Psoas muscle (tissue), 8 donors: Measurements from ENCODE around the gene MBNL3. TPM values are rescaled to one million over a fixed set of nuclear protein-coding genes. Genes with fewer than 3 reads are reported as not detected.

Experiments used
- ATAC-seq, 4 donors: fragments of 200-7000 bp; cut with Tn5 transposase; one replicate each; pipeline ENCODE4 v1.9.1; 2020; ENCODE audit warnings: moderate library complexity in 3 of 4, mild to moderate bottlenecking in 2 of 4
- DNase-seq, 2 donors: peaks; one replicate each; pipeline ENCODE4 v3.0.0-alpha.2; 2020
- H3K27ac ChIP-seq: fragments of 200-600 bp; one replicate; pipeline ENCODE4 v1.8.0; 2022
- H3K27me3 ChIP-seq, 3 donors: fragments of 200-600 bp in 1 of 3; one replicate each; pipeline versions ENCODE4 v1.6.1 to v1.8.0; 2013 to 2022; ENCODE audit warnings: low read length in 2 of 3, mild to moderate bottlenecking in 2 of 3, moderate library complexity in 1 of 3; ENCODE audit not compliant: insufficient read depth in 3 of 3
- H3K36me3 ChIP-seq, 2 donors: fragments of 200-600 bp in 1 of 2; one replicate each; pipeline versions ENCODE4 v1.6.1 to v1.8.0; 2013 to 2022; ENCODE audit warnings: low read depth in 1 of 2, mild to moderate bottlenecking in 1 of 2, moderate library complexity in 1 of 2; ENCODE audit not compliant: insufficient read depth in 1 of 2
- H3K4me1 ChIP-seq: fragments of 200-600 bp; one replicate; pipeline ENCODE4 v1.8.0; 2022
- H3K4me3 ChIP-seq: fragments of 200-600 bp; one replicate; pipeline ENCODE4 v1.8.0; 2022; ENCODE audit warnings: mild to moderate bottlenecking
- H3K9me3 ChIP-seq: fragments of 200-600 bp; one replicate; pipeline ENCODE4 v1.8.0; 2022
- WGBS, 3 donors: extraction: QIAGEN DNeasy Blood & Tissue Kit; methylation state at CpG; one replicate each; pipeline versions ENCODE4 v1.1.6 to v1.1.7; 2013; 5-methylcytosine and 5-hydroxymethylcytosine counted together
- intact Hi-C, 2 donors: fragments of 100-400 bp; cut with DNase I; formaldehyde crosslinking; loops; one replicate each; pipeline versions ENCODE4 v1.11.0 to v1.14.2; 2022
- polyA plus RNA-seq, 3 donors: library from polyadenylated mRNA; stranded (reverse); fragments of 200-250 nt; gene quantifications; one replicate each; pipeline ENCODE4 v1.2.3, GENCODE V29; 2013
- total RNA-seq, 4 donors: library from RNA; stranded (reverse); fragmentation: NEBNext Ultra II Directional in 2 of 4; extraction: Animal tissue kit (Norgen Biotek cat#: 25700) in 2 of 4; gene quantifications; one replicate each; pipeline versions ENCODE4 v1.2.1 to v1.2.4, GENCODE V29; 2021 to 2023
- TF ChIP-seq, protein P1 (sequence below): fragments of 200-600 bp; IDR thresholded peaks from one replicate; pipeline ENCODE4 v1.8.0; 2022; ENCODE audit warnings: antibody characterized with exemption
- donor health status: healthy with polysubstance abuse.
- donor health status: DM: no; HTN: no; CAD: no; lungs with moderate emphysema.
- donor health status: Bipolar disorder and iron deficiency.
- donor health status: healthy.
- donor health status: DM: yes; HTN: yes; CAD: no.
- donor health status: DM: no; HTN: no; CAD: no.
- donor health status: DM: no; HTN: no; CAD: no.
- donor health status: DM: yes; HTN: yes; CAD: no.

MBNL3 gene
- total and polyA plus RNA-seq, 7 donors = 0.25 to 2.6 (median 2.2) TPM

DNA sequence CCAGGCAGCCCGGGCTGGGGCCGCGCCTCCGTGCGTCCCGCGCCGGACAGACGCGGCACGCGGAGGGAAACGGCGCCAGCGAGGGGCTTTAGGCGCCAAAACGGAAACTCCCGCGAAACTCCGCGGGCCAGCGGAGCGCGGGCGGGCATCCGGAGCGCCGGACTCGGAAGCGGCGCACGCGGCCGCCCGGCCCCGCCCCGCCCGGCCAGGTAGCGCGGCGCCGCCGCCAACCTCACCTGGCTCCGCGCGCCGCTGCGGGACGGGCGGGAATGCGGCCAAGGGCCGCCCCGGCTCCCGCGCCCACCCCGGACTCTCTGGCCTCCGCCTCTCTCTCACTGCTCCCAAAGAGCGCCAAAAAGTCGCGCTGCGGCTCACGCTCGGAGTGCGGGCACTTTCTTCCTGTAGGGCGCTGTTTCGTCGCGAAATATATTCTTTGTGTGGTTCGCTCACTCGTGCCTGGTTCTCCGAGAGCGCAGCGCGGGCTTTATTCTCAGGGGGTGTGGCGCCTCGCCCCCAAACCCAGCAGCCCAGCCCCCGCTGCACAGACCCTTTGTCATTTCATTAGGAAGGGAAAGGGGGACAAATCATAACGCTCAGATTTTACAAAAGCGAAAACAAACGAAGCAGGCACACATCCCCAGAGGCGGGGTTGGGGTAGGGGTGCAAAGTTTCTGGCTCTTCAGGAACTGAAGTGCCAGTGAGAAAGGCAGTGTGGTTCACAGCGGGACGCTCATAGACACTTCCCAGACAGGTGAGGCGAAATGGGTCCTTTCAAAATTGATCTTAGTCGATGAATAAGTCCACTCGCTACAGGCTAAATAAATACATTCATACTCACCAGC lies 961 bp upstream of the MBNL3 start:
- no peaks in the 10 kb centered on the region for H3K36me3 ChIP-seq
- no peaks in the 10 kb centered on the region for H3K9me3 ChIP-seq
- intact Hi-C loops = no loop called here
- no peaks in the 10 kb centered on the region for H3K4me1 ChIP-seq
- DNase-seq (peak; percentile 17 to 61), ATAC-seq (peak in 2 of 4 donors; percentile 38 to 52)
- peak overlapping the region; percentile 69 for H3K4me3 ChIP-seq
- peaks cover 0 to 42% (median 0%) of the 10 kb centered on the region in 3 donors for H3K27me3 ChIP-seq
- TF ChIP-seq, protein P1, sequence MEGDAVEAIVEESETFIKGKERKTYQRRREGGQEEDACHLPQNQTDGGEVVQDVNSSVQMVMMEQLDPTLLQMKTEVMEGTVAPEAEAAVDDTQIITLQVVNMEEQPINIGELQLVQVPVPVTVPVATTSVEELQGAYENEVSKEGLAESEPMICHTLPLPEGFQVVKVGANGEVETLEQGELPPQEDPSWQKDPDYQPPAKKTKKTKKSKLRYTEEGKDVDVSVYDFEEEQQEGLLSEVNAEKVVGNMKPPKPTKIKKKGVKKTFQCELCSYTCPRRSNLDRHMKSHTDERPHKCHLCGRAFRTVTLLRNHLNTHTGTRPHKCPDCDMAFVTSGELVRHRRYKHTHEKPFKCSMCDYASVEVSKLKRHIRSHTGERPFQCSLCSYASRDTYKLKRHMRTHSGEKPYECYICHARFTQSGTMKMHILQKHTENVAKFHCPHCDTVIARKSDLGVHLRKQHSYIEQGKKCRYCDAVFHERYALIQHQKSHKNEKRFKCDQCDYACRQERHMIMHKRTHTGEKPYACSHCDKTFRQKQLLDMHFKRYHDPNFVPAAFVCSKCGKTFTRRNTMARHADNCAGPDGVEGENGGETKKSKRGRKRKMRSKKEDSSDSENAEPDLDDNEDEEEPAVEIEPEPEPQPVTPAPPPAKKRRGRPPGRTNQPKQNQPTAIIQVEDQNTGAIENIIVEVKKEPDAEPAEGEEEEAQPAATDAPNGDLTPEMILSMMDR = no peak
- H3K27ac ChIP-seq = peak overlapping the region; percentile 58
- 1 to 34% (median 2%) methylated on average over 32 to 79 of the region's 86 CpGs for WGBS, 3 donors

DNA sequence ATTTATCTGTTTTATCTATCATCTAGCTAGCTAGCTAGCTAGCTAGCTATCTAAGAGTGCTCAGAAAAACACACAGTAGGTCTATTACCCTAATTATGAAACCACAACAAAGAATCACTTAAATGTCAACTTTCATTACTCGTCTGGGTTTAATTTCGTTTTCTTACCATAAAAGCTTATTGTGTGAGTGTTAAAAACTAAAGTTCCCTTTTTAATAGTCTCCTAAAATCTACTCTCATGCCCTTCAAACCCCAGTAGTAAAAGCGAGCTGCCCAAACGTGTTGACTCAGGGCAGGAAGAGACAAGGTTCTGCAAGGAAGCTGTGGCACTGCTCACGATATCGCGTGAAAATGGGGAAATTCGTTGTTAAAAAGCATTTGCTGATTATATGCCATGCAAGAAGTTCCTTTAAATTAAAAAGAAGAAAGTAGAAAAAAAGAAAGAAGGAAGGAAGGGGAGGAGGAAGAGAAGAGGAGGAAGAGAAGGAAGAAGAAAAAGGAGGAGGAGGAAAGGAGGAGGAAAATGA lies 595 bp downstream of the MBNL3 start:
- DNase-seq (no peak), ATAC-seq (peak in 1 of 4 donors; percentile 41)
- peaks cover 0 to 48% (median 0%) of the 10 kb centered on the region in 3 donors for H3K27me3 ChIP-seq
- peak overlapping the region; percentile 12 for H3K27ac ChIP-seq
- H3K9me3 ChIP-seq = no peaks in the 10 kb centered on the region
- peak overlapping the region; percentile 69 for H3K4me3 ChIP-seq
- intact Hi-C loops = no loop called here
- H3K4me1 ChIP-seq = no peaks in the 10 kb centered on the region
- WGBS, 3 donors = 9 to 30% (median 11%) methylated on average over 8 of the region's 8 CpGs
- TF ChIP-seq, protein P1 = no peak
- no peaks in the 10 kb centered on the region for H3K36me3 ChIP-seq

DNA sequence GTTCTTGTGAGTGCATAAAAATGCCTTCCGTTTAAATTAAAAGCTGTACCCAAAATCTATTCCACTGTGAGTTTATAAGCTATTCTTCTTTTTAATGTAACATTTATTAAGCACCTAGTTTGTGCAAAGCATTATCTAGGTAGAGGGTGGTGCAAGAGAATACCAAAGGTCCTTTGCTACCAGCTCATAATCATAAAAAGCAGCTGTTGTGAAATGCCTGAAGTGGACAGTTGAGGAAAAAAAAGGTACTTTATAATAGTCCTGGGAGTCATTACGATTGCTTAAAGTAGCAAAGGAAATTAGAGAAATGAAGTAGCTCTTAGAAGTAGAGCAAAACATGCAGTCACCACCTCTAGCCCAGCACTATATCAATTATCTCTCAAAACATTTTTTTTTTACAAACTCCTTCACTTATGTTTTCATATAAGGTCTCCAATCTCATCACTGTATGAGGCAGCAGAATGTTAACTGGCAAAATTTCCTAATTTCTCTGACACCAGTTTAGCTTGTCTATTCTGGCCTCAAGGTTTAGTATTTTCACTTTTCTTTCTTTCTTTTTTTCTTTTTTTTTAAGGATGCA lies 2.1 kb downstream of the MBNL3 start:
- TF ChIP-seq, protein P1 = no peak
- H3K9me3 ChIP-seq = no peaks in the 10 kb centered on the region
- intact Hi-C loops = no loop called here
- no peaks in the 10 kb centered on the region for H3K36me3 ChIP-seq
- H3K4me1 ChIP-seq = no peaks in the 10 kb centered on the region
- no peak for ATAC-seq
- no peak for DNase-seq
- no peak overlapping the region for H3K27ac ChIP-seq
- peaks cover 0 to 48% (median 0%) of the 10 kb centered on the region in 3 donors for H3K27me3 ChIP-seq
- no peak overlapping the region for H3K4me3 ChIP-seq
- 57 to 83% (median 79%) methylated on average over 2 of the region's 2 CpGs for WGBS, 3 donors

DNA sequence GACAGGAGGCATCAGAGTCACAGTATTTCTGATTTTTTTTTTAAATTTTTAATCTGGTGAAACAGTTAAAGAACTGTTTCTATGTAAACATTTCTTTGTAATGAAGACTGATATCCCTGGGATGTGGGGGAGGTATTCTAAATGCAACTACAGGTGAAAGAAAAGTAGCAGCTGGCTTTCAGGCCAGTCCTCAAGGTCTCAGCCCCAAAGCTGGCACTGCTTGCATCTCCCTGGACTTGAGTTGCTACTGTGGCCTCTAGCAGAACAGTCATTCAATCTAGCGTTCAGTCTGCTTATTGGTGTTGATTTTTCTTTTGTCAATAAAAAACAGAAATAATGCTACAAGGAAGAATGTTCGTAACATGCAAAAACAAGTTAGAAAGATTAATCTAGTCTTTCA lies 4.9 kb downstream of the MBNL3 start:
- Histone ChIP-seq H3K4me3 (no peak overlapping the region), H3K36me3 (no peaks in the 10 kb centered on the region), H3K4me1 (no peaks in the 10 kb centered on the region)

More for the DNA sequence above, 4.9 kb downstream of the MBNL3 start:
- H3K27ac ChIP-seq = no peak overlapping the region
- WGBS, 3 donors = 69 to 93% (median 92%) methylated on average over 2 of the region's 2 CpGs
- peaks cover 0 to 32% (median 0%) of the 10 kb centered on the region in 3 donors for H3K27me3 ChIP-seq
- TF ChIP-seq, protein P1 = no peak
- DNase-seq (no peak), ATAC-seq (no peak)
- no peaks in the 10 kb centered on the region for H3K9me3 ChIP-seq
- intact Hi-C loops = no loop called here
